DND-41 (cell line): Measurements from ENCODE around the gene SPACA4.

Source experiments
- ATAC-seq: fragments of 200-7000 bp; cut with Tn5 transposase; 3 replicates; pipeline ENCODE4 v1.9.1; 2021; ENCODE audit warnings: low read depth; ENCODE audit not compliant: insufficient read depth
- DNase-seq: peaks from one replicate; pipeline ENCODE4 v3.0.0-alpha.2; 2020
- H2AFZ ChIP-seq: 2 replicates; pipeline ENCODE4 v1.6.0; 2012; ENCODE audit warnings: low read depth, low read length
- H3K27ac ChIP-seq: 2 replicates; pipeline ENCODE4 v1.5.1; 2012; ENCODE audit warnings: low read length, inconsistent platforms
- H3K27me3 ChIP-seq: fragments of 200-600 bp; sonication (generic); 2 replicates; pipeline ENCODE4 v1.6.0; 2012; ENCODE audit warnings: low read length, mild to moderate bottlenecking, inconsistent platforms; ENCODE audit not compliant: insufficient read depth, poor library complexity
- H3K36me3 ChIP-seq: 2 replicates; pipeline ENCODE4 v1.5.1; 2012; ENCODE audit warnings: low read length, inconsistent platforms; ENCODE audit not compliant: insufficient read depth
- H3K4me1 ChIP-seq: 2 replicates; pipeline ENCODE4 v1.5.1; 2012; ENCODE audit warnings: mild to moderate bottlenecking, low read length; ENCODE audit not compliant: insufficient read depth
- H3K4me2 ChIP-seq: 2 replicates; pipeline ENCODE4 v1.6.0; 2012; ENCODE audit warnings: mild to moderate bottlenecking, moderate library complexity, low read length, inconsistent platforms; ENCODE audit not compliant: insufficient read depth
- H3K4me3 ChIP-seq, 2 experiments: fragments of 200-600 bp in 1 of 2; shearing (Covaris generic) in 1 of 2; 2 replicates each; pipeline ENCODE4 v1.5.1; 2012 to 2016; ENCODE audit warnings: inconsistent platforms in 2 of 2, low read length in 2 of 2, mild to moderate bottlenecking in 2 of 2, low read depth in 1 of 2, moderate library complexity in 1 of 2
- H3K79me2 ChIP-seq: 2 replicates; pipeline ENCODE4 v1.6.0; 2012; ENCODE audit warnings: low read length, inconsistent platforms; ENCODE audit not compliant: insufficient read depth
- H3K9ac ChIP-seq: 2 replicates; pipeline ENCODE4 v1.6.0; 2012; ENCODE audit warnings: low read depth, mild to moderate bottlenecking, inconsistent platforms, low read length, moderate library complexity
- H3K9me3 ChIP-seq: 2 replicates; pipeline ENCODE4 v1.5.1; 2012; ENCODE audit warnings: low read length, moderate library complexity, mild to moderate bottlenecking, inconsistent platforms; ENCODE audit not compliant: insufficient read depth, severe bottlenecking
- H4K20me1 ChIP-seq: 2 replicates; pipeline ENCODE4 v1.6.0; 2012; ENCODE audit warnings: low read length; ENCODE audit not compliant: insufficient read depth
- CTCF ChIP-seq: IDR thresholded peaks from 2 replicates; pipeline ENCODE4 v1.5.1; 2012; ENCODE audit warnings: borderline replicate concordance, low read length, moderate library complexity, mild to moderate bottlenecking; ENCODE audit not compliant: poor library complexity, severe bottlenecking; ENCODE audit errors: extremely low read depth
- EZH2 ChIP-seq: IDR thresholded peaks from 3 replicates; pipeline ENCODE4 v1.6.1; 2012; ENCODE audit warnings: borderline replicate concordance, low read depth, mild to moderate bottlenecking, moderate library complexity, low read length, inconsistent platforms; ENCODE audit not compliant: severe bottlenecking

The SPACA4 gene

DNA sequence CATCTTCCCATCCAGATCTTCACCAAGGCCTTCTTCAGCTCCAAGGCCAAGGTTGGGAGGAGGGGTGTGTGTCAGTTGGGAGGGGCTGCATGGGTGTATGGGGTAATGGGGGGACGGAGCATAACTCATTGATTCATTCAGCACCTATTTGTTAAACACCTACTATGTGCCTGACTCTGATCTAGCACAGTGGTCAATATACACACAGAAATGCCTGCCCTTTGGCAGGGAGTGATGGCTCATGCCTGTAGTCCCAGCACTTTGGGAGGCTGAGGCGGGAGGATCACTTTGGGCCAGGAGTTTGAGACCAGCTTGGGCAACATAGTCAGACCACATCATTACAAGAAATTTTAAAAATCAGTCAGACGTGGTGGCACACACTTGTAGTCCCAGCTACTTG lies 19.2 kb upstream of the SPACA4 start:
- Histone ChIP-seq H3K4me2 (no peak overlapping the region), H4K20me1 (no peaks in the 10 kb centered on the region), H3K79me2 (no peaks in the 10 kb centered on the region), H3K27me3 (no peaks in the 10 kb centered on the region), H3K36me3 (no peaks in the 10 kb centered on the region), H3K9ac (no peak overlapping the region), H2AFZ (no peak overlapping the region), H3K9me3 (no peaks in the 10 kb centered on the region), H3K4me3 (no peak overlapping the region), H3K4me1 (peaks cover 15% of the 10 kb centered on the region), H3K27ac (no peak overlapping the region)
- TF ChIP-seq CTCF, result no peak
- DNase-seq (no peak), ATAC-seq (no peak)

- DNase-seq (peak; percentile 85), ATAC-seq (peak; percentile 94)
- peak overlapping the region; percentile 46 for H3K9ac ChIP-seq
- no peaks in the 10 kb centered on the region for H3K9me3 ChIP-seq
- peak overlapping the region; percentile 10 to 60; a peak in 3 of 4 replicates for H3K4me3 ChIP-seq
- H3K4me2 ChIP-seq, result peak overlapping the region; percentile 73
- H3K4me1 ChIP-seq, result peaks cover 15% of the 10 kb centered on the region
- no peaks in the 10 kb centered on the region for H4K20me1 ChIP-seq
- H3K27me3 ChIP-seq, result no peaks in the 10 kb centered on the region
- H3K36me3 ChIP-seq, result no peaks in the 10 kb centered on the region
- H3K27ac ChIP-seq, result peak overlapping the region; percentile 40; the same call in 1 of the 2 replicates
- TF ChIP-seq EZH2 (no peak), CTCF (peak; percentile 98)
- H2AFZ ChIP-seq, result peak overlapping the region; percentile 67
- no peaks in the 10 kb centered on the region for H3K79me2 ChIP-seq
Observed at GRCh38 chr19:48588670-48589401, 17.7 kb upstream of the SPACA4 start.

DNA sequence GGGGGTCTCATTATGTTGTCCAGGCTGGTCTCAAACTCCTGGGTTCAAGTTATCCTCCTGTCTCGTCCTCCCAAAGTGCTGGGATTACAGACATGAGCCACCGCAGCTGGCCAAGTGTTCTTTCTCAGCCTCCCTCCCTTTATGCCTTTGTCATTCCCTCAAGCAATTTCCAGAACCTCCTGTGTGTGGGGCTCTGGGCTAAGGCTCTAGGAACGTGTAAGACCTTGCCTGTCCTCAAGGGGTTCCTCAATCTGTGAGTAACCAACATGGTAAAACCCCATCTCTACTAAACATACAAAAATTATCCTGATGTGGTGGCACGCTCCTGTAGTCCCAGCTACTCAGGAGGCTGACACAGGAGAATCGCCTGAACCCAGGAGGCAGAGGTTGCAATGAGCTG lies 15.5 kb upstream of the SPACA4 start:
- no peaks in the 10 kb centered on the region for H3K36me3 ChIP-seq
- no peak overlapping the region for H3K9ac ChIP-seq
- no peaks in the 10 kb centered on the region for H3K27me3 ChIP-seq
- H3K79me2 ChIP-seq, result no peaks in the 10 kb centered on the region
- ATAC-seq, result no peak
- TF ChIP-seq CTCF, result peak; percentile 4
- no peak for TF ChIP-seq EZH2
- H3K27ac ChIP-seq, result no peak overlapping the region
- peaks cover 11% of the 10 kb centered on the region for H3K4me1 ChIP-seq
- no peak overlapping the region for H3K4me2 ChIP-seq
- no peaks in the 10 kb centered on the region for H3K9me3 ChIP-seq
- DNase-seq, result no peak
- no peaks in the 10 kb centered on the region for H4K20me1 ChIP-seq
- no peak overlapping the region for H3K4me3 ChIP-seq
- no peak overlapping the region for H2AFZ ChIP-seq
